PC-3 (cell line): ENCODE data around the gene SWSAP1. TPM values are rescaled to one million over a fixed set of nuclear protein-coding genes. Genes with fewer than 3 reads are reported as not detected.

Source experiments
- ATAC-seq: fragments of 200-7000 bp; cut with Tn5 transposase; 2 replicates; pipeline ENCODE4 v1.9.1; 2020; ENCODE audit warnings: mild to moderate bottlenecking, moderate library complexity
- BruUV-seq: library from RNA; stranded (reverse); fragments of 400-500 nt; replicated peaks from 2 replicates; lab custom pipeline; 2021; lab: Mats Ljungman, UMichigan
- CTCF ChIA-PET: fragments of 300-600 bp; sonication (Branson Sonifier 250); formaldehyde crosslinking; loops from one replicate; lab custom pipeline; 2022; ENCODE audit warnings: antibody characterized with exemption; lab: Charles Lee
- POLR2A ChIA-PET: fragments of 300-600 bp; sonication (Branson Sonifier 250); formaldehyde crosslinking; loops from one replicate; lab custom pipeline; 2022; ENCODE audit warnings: antibody characterized with exemption; ENCODE audit not compliant: unreplicated experiment; lab: Charles Lee
- DNase-seq: peaks from one replicate; pipeline ENCODE4 v3.0.0-alpha.2; 2015
- H2AFZ ChIP-seq: fragments of 300-600 bp; sonication (generic); 2 replicates; pipeline ENCODE4 v1.6.0; 2016; ENCODE audit warnings: antibody characterized with exemption, low read length
- H3F3A ChIP-seq: fragments of 300-600 bp; sonication (generic); one replicate; pipeline ENCODE4 v1.6.0; 2017; ENCODE audit warnings: antibody characterized with exemption, low read length, control low read depth, mild to moderate bottlenecking; ENCODE audit not compliant: unreplicated experiment
- H3K27ac ChIP-seq: fragments of 300-600 bp; sonication (generic); 2 replicates; pipeline ENCODE4 v1.5.1; 2016; ENCODE audit warnings: mild to moderate bottlenecking, low read length
- H3K27me3 ChIP-seq: fragments of 300-600 bp; sonication (generic); 2 replicates; pipeline ENCODE4 v1.6.1; 2016; ENCODE audit warnings: low read length, mixed read lengths
- H3K36me3 ChIP-seq: fragments of 300-600 bp; sonication (generic); 2 replicates; pipeline ENCODE4 v1.6.1; 2016; ENCODE audit warnings: low read depth, mixed run types, low read length, mixed read lengths
- H3K4me1 ChIP-seq: fragments of 300-600 bp; sonication (generic); 2 replicates; pipeline ENCODE4 v1.5.1; 2016; ENCODE audit warnings: low read length; ENCODE audit not compliant: insufficient read depth
- H3K4me2 ChIP-seq: fragments of 300-600 bp; sonication (generic); 2 replicates; pipeline ENCODE4 v1.6.0; 2016; ENCODE audit warnings: low read length
- H3K4me3 ChIP-seq: fragments of 300-600 bp; sonication (generic); 2 replicates; pipeline ENCODE4 v1.5.1; 2016; ENCODE audit warnings: mild to moderate bottlenecking, low read length, mixed read lengths
- H3K79me2 ChIP-seq: fragments of 300-600 bp; sonication (generic); 2 replicates; pipeline ENCODE4 v1.6.1; 2017; ENCODE audit warnings: low read length, mixed read lengths
- H3K9ac ChIP-seq: fragments of 300-600 bp; sonication (generic); 2 replicates; pipeline ENCODE4 v1.6.0; 2016; ENCODE audit warnings: mild to moderate bottlenecking, low read length
- H3K9me2 ChIP-seq: fragments of 300-600 bp; sonication (generic); replicated peaks from 2 replicates; pipeline ENCODE4 v1.6.1; 2016; ENCODE audit warnings: mixed run types, low read length, mixed read lengths
- H3K9me3 ChIP-seq: fragments of 300-600 bp; sonication (generic); 2 replicates; pipeline ENCODE4 v1.6.1; 2016; ENCODE audit warnings: low read length, mixed read lengths
- H4K20me1 ChIP-seq: fragments of 300-600 bp; sonication (generic); 2 replicates; pipeline ENCODE4 v1.6.1; 2016; ENCODE audit warnings: low read length, mixed read lengths
- CTCF ChIP-seq: fragments of 300-600 bp; sonication (generic); conservative IDR thresholded peaks from 2 replicates; pipeline ENCODE4 v1.5.1; 2017; ENCODE audit warnings: antibody characterized with exemption, low read depth, mild to moderate bottlenecking, low read length
- EZH2 ChIP-seq: fragments of 300-600 bp; sonication (generic); IDR thresholded peaks from one replicate; pipeline ENCODE4 v1.6.1; 2017; ENCODE audit warnings: antibody characterized with exemption, mild to moderate bottlenecking, low read length; ENCODE audit not compliant: unreplicated experiment
- EZH2phosphoT487 ChIP-seq: fragments of 300-600 bp; sonication (generic); IDR thresholded peaks from 2 replicates; pipeline ENCODE4 v1.6.1; 2018; ENCODE audit warnings: mild to moderate bottlenecking, antibody characterized with exemption, low read length, borderline replicate concordance
- intact Hi-C: fragments of 100-400 bp; cut with micrococcal nuclease; formaldehyde crosslinking; loops from 2 replicates; pipeline ENCODE4 v1.9.0; 2023
- total RNA-seq: library from RNA; depleted of rRNA; stranded (reverse); fragments of >200 nt; gene quantifications from 2 replicates; pipeline ENCODE4 v1.2.3, GENCODE V29; 2014

SWSAP1 gene
- total RNA-seq, 1 experiment from 2014 or later: 6.1 TPM

- no TSS peak for BruUV-seq
- intact Hi-C loops: no loop called here
- Histone ChIP-seq H3K27me3 (no peaks in the 10 kb centered on the region), H2AFZ (no peak overlapping the region), H3F3A (no peaks in the 10 kb centered on the region), H3K27ac (no peak overlapping the region), H3K9me2 (no peaks in the 10 kb centered on the region), H3K9me3 (no peaks in the 10 kb centered on the region), H3K4me3 (no peak overlapping the region), H3K4me2 (no peak overlapping the region), H3K36me3 (no peaks in the 10 kb centered on the region), H3K79me2 (no peaks in the 10 kb centered on the region), H3K9ac (no peak overlapping the region), H4K20me1 (no peaks in the 10 kb centered on the region), H3K4me1 (peaks cover 16% of the 10 kb centered on the region)
- ChIA-PET POLR2A (no interaction called here), CTCF (no interaction called here)
- DNase-seq (no peak), ATAC-seq (no peak)
- TF ChIP-seq EZH2: no peak
- TF ChIP-seq CTCF: no peak
- TF ChIP-seq EZH2phosphoT487: no peak
Observed at GRCh38 chr19:11387162-11388034, 12.9 kb downstream of the SWSAP1 start.

- no peak for TF ChIP-seq EZH2
- TF ChIP-seq EZH2phosphoT487: no peak
- TF ChIP-seq CTCF: no peak
- ChIA-PET CTCF (interaction anchor here (0.6 kb wide), 1 partner anchor 32 kb away, joined by 7 read pairs; no protein-coding TSS in a partner anchor), POLR2A (no interaction called here)
- no TSS peak for BruUV-seq
- Histone ChIP-seq H3K9ac (no peak overlapping the region), H3F3A (no peaks in the 10 kb centered on the region), H3K27ac (no peak overlapping the region), H3K4me3 (no peak overlapping the region), H4K20me1 (no peaks in the 10 kb centered on the region), H3K27me3 (no peaks in the 10 kb centered on the region), H3K36me3 (no peaks in the 10 kb centered on the region), H3K79me2 (no peaks in the 10 kb centered on the region), H3K4me1 (no peaks in the 10 kb centered on the region), H3K9me2 (no peaks in the 10 kb centered on the region), H3K4me2 (no peak overlapping the region), H3K9me3 (no peaks in the 10 kb centered on the region), H2AFZ (no peak overlapping the region)
- ATAC-seq (no peak), DNase-seq (no peak)
- intact Hi-C loops: no loop called here
Observed at GRCh38 chr19:11390359-11390758, 15.9 kb downstream of the SWSAP1 start.
